ENCODE results near the gene ANKRD29. TPM values are rescaled to one million over a fixed set of nuclear protein-coding genes. Genes with fewer than 3 reads are reported as not detected.

ANKRD29 gene
- total RNA-seq, 1 experiment from 2014 or later: 2.4 TPM

DNA sequence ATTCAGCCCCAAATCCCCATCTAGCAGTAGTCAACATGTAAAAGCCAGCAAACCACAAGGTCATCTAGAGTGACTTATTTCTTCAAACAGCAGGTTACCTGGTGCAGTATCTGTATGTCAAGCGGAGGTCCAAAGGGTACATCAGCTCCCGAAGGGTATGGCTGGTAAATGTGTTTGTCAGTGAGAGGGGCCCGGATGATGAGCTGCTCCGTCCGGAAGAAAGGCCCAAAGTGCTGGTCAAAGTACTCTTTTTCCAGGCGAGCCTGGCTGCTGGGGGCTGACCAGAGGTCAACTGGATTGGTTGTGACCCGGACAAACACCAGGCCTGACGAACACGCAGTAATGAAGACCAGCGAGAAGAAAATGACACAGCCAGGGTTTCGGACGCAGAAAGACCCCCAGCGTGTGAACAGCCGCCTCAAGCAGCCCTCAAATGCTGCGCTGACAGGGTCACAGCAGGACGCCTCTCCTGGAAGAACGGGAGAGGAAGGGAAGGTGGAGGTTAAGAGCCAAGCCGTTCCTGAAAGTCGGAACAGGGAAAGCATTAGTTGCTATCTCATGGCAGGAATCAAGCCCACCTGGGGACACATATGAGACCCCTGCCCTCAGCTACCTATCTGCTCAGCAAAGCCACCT, 106.4 kb downstream of the ANKRD29 start:
- Mint-ChIP-seq H3K27me3 (ENCODE audit: insufficient read depth, unreplicated experiment) (no peaks in the 10 kb centered on the region), H3K9me3 (ENCODE audit: unreplicated experiment) (no peaks in the 10 kb centered on the region), H3K4me3 (ENCODE audit: unreplicated experiment) (no peak overlapping the region), H3K4me1 (ENCODE audit: insufficient read depth, unreplicated experiment) (no peaks in the 10 kb centered on the region), H3K36me3 (ENCODE audit: insufficient read depth, unreplicated experiment) (peaks cover 82% of the 10 kb centered on the region), H3K27ac (ENCODE audit: low read depth, unreplicated experiment) (no peak overlapping the region)
- intact Hi-C loops (cut with micrococcal nuclease): no loop called here
- DNase-seq (ENCODE audit: unreplicated experiment): no peak
- ChIA-PET POLR2A (no interaction called here), CTCF (interaction anchor here (0.7 kb wide), 1 partner anchor 21 kb away, joined by 3 read pairs; no protein-coding TSS in a partner anchor)
- no TSS peak for BruUV-seq (replicated peaks)
- TF ChIP-seq, protein P1, sequence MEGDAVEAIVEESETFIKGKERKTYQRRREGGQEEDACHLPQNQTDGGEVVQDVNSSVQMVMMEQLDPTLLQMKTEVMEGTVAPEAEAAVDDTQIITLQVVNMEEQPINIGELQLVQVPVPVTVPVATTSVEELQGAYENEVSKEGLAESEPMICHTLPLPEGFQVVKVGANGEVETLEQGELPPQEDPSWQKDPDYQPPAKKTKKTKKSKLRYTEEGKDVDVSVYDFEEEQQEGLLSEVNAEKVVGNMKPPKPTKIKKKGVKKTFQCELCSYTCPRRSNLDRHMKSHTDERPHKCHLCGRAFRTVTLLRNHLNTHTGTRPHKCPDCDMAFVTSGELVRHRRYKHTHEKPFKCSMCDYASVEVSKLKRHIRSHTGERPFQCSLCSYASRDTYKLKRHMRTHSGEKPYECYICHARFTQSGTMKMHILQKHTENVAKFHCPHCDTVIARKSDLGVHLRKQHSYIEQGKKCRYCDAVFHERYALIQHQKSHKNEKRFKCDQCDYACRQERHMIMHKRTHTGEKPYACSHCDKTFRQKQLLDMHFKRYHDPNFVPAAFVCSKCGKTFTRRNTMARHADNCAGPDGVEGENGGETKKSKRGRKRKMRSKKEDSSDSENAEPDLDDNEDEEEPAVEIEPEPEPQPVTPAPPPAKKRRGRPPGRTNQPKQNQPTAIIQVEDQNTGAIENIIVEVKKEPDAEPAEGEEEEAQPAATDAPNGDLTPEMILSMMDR (IDR thresholded peaks at IDR 0.05; ENCODE audit: unreplicated experiment): no peak

DNA sequence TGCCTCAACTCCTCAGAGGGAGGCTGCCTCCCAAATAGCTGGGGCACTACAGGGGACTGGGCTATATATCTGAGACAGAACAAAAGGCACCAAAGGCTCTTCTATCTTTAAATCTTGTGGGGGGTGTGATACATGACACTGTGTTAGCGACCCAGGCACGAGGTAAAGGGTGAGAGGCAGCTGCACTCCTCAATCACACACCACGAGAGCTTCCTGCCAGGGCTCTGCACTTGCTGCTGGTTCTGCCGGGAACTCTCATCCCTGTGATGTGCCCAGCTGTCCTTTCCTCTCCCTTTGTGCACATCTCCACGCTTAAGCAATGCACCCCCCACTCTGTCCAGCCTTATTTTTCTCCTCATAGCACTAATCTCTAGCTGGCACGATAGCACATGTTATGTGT, 108.8 kb downstream of the ANKRD29 start:
- Mint-ChIP-seq H3K4me3 (ENCODE audit: unreplicated experiment) (no peak overlapping the region), H3K27me3 (ENCODE audit: insufficient read depth, unreplicated experiment) (no peaks in the 10 kb centered on the region), H3K27ac (ENCODE audit: low read depth, unreplicated experiment) (no peak overlapping the region), H3K36me3 (ENCODE audit: insufficient read depth, unreplicated experiment) (peaks cover 79% of the 10 kb centered on the region), H3K4me1 (ENCODE audit: insufficient read depth, unreplicated experiment) (no peaks in the 10 kb centered on the region), H3K9me3 (ENCODE audit: unreplicated experiment) (no peaks in the 10 kb centered on the region)
- intact Hi-C loops (cut with micrococcal nuclease): no loop called here
- no peak for DNase-seq (ENCODE audit: unreplicated experiment)
- BruUV-seq (replicated peaks): no TSS peak
- TF ChIP-seq, protein P1 (IDR thresholded peaks at IDR 0.05; ENCODE audit: unreplicated experiment): no peak
- ChIA-PET POLR2A (no interaction called here), CTCF (interaction anchor here (2.8 kb wide), 1 partner anchor 37 kb away, joined by 11 read pairs; no protein-coding TSS in a partner anchor)

DNA sequence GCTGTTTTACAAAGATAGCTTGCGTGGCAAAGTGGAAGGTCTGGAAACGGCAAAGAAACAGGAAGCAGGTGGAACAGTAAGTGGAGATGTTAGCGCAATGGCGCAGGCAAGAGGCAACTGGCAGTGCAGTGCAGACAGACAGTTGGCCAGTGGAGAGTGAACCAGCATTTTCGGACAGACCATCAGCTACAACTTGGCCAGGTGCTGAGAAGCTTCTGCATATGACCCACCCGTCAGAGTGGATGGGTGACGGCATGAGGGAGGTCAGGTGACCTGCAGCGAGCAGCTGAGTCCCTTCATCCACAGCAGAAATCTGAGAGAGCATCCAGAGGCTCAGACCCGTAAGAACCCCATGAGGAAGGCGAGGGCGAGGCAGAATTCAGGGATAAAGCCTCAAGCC, 110.2 kb downstream of the ANKRD29 start:
- POLR2A ChIA-PET: interaction anchor here (0.5 to 1.1 kb wide), 2 partner anchors 22 to 30 kb away, joined by 3 to 4 read pairs; no protein-coding TSS in a partner anchor

DNA sequence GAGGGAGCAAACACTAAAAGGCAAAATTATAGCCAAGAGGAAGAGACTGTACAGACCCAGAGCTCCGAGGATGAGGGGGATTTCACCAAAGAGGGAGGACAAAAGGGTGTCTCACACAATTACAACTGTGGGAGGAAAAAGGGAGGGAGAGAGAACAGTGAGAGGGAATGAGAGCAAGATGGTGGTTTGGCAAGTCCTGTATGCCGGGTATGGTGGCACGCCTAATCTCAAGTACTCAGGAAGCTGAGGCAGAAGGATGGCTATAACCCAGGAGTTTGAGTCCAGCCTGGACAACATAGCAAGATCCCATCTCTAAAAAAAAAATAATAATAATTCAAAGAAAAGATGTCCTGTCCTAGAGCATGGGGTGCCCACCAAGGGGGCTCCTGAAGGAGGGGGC, 110.7 kb downstream of the ANKRD29 start:
- BruUV-seq (replicated peaks): no TSS peak
- H3K27me3 Mint-ChIP-seq (ENCODE audit: insufficient read depth, unreplicated experiment): no peaks in the 10 kb centered on the region
- peaks cover 12% of the 10 kb centered on the region for H3K4me1 Mint-ChIP-seq (ENCODE audit: insufficient read depth, unreplicated experiment)
- H3K4me3 Mint-ChIP-seq (ENCODE audit: unreplicated experiment): no peak overlapping the region
- intact Hi-C loops (cut with micrococcal nuclease): no loop called here
- ChIA-PET POLR2A (interaction anchor here (0.9 to 1.1 kb wide), 2 partner anchors 14 to 23 kb away, joined by 3 read pairs; no protein-coding TSS in a partner anchor), CTCF (interaction anchor here (0.7 to 2.8 kb wide), 3 partner anchors 33 to 70 kb away, joined by 3 to 11 read pairs (median 4); no protein-coding TSS in a partner anchor)
- no peak for DNase-seq (ENCODE audit: unreplicated experiment)
- no peak overlapping the region for H3K27ac Mint-ChIP-seq (ENCODE audit: low read depth, unreplicated experiment)
- TF ChIP-seq, protein P1 (IDR thresholded peaks at IDR 0.05; ENCODE audit: unreplicated experiment): no peak
- peaks cover 81% of the 10 kb centered on the region for H3K36me3 Mint-ChIP-seq (ENCODE audit: insufficient read depth, unreplicated experiment)
- no peaks in the 10 kb centered on the region for H3K9me3 Mint-ChIP-seq (ENCODE audit: unreplicated experiment)

More for the DNA sequence above, 110.2 kb downstream of the ANKRD29 start:
- no peaks in the 10 kb centered on the region for H3K27me3 Mint-ChIP-seq (ENCODE audit: insufficient read depth, unreplicated experiment)
- CTCF ChIA-PET: interaction anchor here (0.7 to 2.8 kb wide), 4 partner anchors 33 to 150 kb away, joined by 3 to 11 read pairs (median 4); no protein-coding TSS in a partner anchor
- H3K4me1 Mint-ChIP-seq (ENCODE audit: insufficient read depth, unreplicated experiment): peaks cover 11% of the 10 kb centered on the region
- TF ChIP-seq, protein P1 (IDR thresholded peaks at IDR 0.05; ENCODE audit: unreplicated experiment): no peak
- H3K4me3 Mint-ChIP-seq (ENCODE audit: unreplicated experiment): no peak overlapping the region
- intact Hi-C loops (cut with micrococcal nuclease): no loop called here
- peaks cover 82% of the 10 kb centered on the region for H3K36me3 Mint-ChIP-seq (ENCODE audit: insufficient read depth, unreplicated experiment)
- H3K9me3 Mint-ChIP-seq (ENCODE audit: unreplicated experiment): no peaks in the 10 kb centered on the region
- no TSS peak for BruUV-seq (replicated peaks)
- no peak for DNase-seq (ENCODE audit: unreplicated experiment)
- H3K27ac Mint-ChIP-seq (ENCODE audit: low read depth, unreplicated experiment): no peak overlapping the region

Measured in MCF 10A (cell line).